Ishikawa (cell line): ENCODE data around the gene SLC7A14.

Experiments
- CEBPB ChIP-seq: IDR thresholded peaks from 2 replicates; pipeline ENCODE4 v1.6.1; 2012
- RAD21 ChIP-seq: IDR thresholded peaks from 2 replicates; pipeline ENCODE4 v1.6.1; 2012; ENCODE audit warnings: low read depth
- REST ChIP-seq: IDR thresholded peaks from 2 replicates; pipeline ENCODE4 v1.6.1; 2012; ENCODE audit warnings: low read depth, mild to moderate bottlenecking
- TAF1 ChIP-seq: IDR thresholded peaks from 2 replicates; pipeline ENCODE4 v1.6.1; 2012; ENCODE audit warnings: low read depth, mild to moderate bottlenecking

- TF ChIP-seq REST (no peak), RAD21 (no peak), CEBPB (no peak), TAF1 (no peak)
Observed at GRCh38 chr3:170520996-170521395, 64.9 kb downstream of the SLC7A14 start.
